A172 (cell line): ENCODE data around the gene PKLR. TPM values are rescaled to one million over a fixed set of nuclear protein-coding genes. Genes with fewer than 3 reads are reported as not detected.
"Not testable (repeated sequence)": the region's sequence is repeated elsewhere in the genome, so short reads cannot be mapped to it uniquely, and the experiment has no call there.

Source experiments
- DNase-seq: peaks from one replicate; pipeline ENCODE4 v3.0.0-alpha.2; 2015; ENCODE audit warnings: low spot score
- total RNA-seq: library from RNA; depleted of rRNA; stranded (reverse); fragments of >200 nt; shearing (Covaris generic); gene quantifications from 2 replicates; pipeline ENCODE4 v1.2.3, GENCODE V29; 2014; rRNA removed

Gene PKLR
- total RNA-seq, 1 experiment from 2014 or later, result not detected

- DNase-seq, result peak; percentile 88
Observed at GRCh38 chr1:155255243-155256007, 45.8 kb downstream of the PKLR start, which contains the start of gene ENTREP3. ENTREP3 (minus strand) TSS chr1:155255483; CDS start chr1:155254877, 606 bp downstream.

DNA sequence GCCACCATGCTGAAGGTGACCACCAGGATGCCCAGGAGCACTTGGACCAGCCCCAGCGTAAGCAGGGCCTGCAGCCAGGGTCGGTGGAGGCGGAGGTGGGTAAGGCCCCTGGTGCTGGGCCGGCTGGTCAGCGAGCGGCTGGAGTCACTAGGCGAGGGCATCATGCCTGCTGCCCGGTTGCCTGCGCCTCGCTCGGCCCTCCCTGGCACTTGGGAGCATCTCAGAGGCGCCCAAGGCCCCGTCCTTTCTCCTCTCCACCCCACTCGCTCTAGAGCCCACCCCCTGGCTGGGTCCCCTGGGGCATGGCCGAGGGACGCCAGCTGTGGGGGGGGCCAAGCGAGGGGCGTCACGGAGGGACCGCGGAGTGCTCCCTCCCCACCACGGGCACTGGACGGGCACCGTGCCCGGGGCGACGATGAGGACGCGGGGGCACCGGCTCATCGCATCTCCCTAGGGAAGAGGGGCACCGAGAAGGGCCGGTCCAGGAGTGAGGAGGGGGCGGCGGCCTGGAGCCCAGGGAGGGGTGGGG is 46.5 kb downstream of the PKLR start:
- peak; percentile 36 for DNase-seq

GRCh38 chr1:155254228-155254713 is 47.0 kb downstream of the PKLR start:
- no peak for DNase-seq

DNA sequence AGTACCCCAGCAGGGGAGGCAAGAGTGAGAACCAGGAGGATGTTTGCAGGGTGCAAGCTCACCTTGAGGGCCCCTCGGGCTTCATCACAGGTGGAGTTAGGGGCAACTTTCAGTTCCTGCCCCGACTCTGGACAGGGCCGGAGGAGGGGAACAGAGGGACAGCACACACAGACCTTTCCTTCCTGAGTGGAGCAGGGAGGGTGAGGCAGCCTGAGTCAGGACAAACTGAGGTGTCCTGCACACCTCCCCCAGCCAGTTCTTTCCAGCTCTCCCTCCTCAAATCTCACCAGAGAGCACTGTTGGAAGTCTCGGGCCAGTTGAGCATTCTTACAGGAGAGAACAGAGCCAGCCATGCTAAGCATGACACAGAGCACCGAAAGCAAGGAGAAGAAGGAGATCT is 47.4 kb downstream of the PKLR start:
- no peak for DNase-seq

GRCh38 chr1:155253208-155253607 is 48.0 kb downstream of the PKLR start:
- DNase-seq, result no peak

- no peak for DNase-seq
Observed at GRCh38 chr1:155251566-155251965, 49.7 kb downstream of the PKLR start.

GRCh38 chr1:155250633-155251449 is 50.4 kb downstream of the PKLR start:
- DNase-seq, result peak; percentile 89

- DNase-seq, result no peak
Observed at GRCh38 chr1:155250246-155250632, 51.0 kb downstream of the PKLR start.

- DNase-seq, result no peak
Observed at GRCh38 chr1:155247667-155248553, 53.3 kb downstream of the PKLR start.

- not testable (repeated sequence) for DNase-seq
Observed at GRCh38 chr1:155246796-155247195, 54.4 kb downstream of the PKLR start.

DNA sequence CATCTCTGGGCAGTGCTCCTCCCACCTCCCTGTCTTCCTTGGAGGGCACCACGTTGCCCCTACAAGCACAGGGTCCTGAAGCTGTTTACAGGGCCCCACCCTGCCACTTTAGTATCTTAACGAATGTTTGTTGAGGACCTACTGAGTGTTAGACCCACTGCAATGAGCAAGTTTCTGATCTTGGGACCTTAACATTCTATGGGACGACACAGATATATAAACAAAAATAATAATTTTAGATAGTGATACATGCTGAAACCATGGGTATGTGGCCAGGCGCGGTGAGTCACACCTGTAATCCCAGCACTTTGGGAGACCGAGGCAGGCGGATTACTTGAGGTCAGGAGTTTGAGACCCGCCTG is 56.1 kb downstream of the PKLR start:
- no peak for DNase-seq

DNA sequence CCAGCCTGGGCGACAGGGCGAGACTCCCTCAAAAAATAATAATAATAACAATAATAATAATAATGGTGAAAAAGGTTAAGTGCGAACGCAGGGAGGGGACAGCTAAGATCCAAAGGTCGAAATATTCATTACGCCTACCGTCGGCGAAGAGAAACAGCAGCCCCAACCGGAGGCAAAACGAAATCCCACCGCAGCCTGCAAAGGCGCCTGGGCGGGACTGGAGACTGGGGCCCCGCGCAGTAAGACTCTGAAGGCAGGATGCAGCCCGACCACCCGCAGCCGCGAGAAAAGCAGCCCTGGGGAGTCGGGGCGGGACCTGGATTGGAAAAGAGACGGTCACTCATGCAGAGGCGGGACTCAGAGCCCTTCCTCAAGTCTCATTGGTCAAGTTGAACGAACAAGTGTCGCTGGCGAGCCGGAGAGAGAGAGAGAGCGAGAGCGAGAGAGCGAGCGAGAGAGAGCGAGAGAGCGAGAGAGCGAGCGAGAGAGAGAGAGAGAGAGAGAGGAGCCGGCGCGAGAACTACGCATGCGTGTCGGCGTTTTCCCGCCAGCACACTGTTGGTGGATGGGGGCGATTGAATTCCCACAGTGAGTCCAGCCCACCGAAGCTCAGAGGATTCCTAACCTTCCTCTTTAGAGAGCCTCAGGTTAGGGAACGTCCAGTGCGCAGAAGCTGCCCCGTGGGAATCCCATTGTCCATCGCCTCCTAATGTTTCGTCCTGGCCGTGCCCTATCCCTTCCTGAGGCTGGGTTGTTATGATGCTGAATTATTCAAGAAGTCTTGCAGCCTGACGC is 56.7 kb downstream of the PKLR start:
- peak; percentile 100 for DNase-seq

GRCh38 chr1:155242805-155243358 is 58.4 kb downstream of the PKLR start:
- no peak for DNase-seq

DNA sequence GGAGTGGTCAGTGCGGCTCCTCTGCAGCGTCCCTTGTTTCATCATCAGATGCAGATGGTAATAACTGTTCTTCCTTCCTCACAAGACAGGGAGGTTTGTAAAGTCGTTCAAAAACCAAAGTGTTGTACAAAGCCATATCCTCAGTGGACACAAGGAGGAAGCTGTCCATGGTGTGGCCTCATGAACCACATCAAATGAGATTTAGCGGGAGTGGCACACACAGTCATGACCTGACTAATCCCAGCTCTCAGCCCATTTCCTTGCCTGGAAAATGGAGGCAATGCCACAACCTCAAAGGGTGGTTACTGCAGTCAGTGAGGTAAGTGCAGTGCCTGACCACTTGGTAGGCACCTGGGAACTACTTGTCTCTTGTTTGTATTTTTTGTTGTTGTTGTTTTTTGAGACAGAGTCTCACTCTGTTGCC is 59.4 kb downstream of the PKLR start:
- DNase-seq, result no peak

DNA sequence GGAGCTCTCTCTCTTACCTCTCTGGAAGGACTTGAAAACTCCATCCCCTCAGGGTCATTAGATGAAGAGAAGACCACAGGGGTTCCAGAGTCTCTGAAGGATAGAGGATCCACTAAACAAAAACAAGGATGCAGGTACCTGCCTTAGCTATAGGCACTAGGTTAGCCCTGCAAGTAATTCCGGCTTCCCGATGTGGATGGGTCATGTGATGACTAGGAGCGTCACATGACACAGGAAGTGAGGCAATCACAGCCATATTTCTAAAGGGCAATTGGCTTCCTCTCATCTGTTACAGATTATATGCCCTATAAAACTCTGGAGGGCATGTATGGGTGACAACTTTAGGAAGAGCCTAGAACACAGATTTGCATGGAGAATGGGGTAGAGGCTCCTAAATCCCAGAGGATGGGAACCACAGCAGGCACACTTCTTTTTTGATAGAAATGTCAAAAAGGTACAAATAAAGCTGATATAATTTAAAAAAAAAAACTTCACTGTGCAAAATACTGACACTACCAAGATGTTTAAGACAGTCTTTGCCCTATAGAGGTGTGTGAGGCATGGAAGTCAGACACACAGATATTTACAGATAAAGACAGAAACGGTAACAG is 60.1 kb downstream of the PKLR start:
- peak; percentile 92 for DNase-seq

Other genes with a start within 250 kb of the PKLR start
- 20.3 and 21.7 TPM in 2 replicates for gene EFNA4, start 237.7 kb downstream of the PKLR start, total RNA-seq
- 1.5 and 2.5 TPM in 2 replicates for gene EFNA3, start 222.6 kb downstream of the PKLR start, total RNA-seq
- 17.0 and 17.9 TPM in 2 replicates for gene EFNA1, start 173.6 kb downstream of the PKLR start, total RNA-seq
- 30.4 and 39.8 TPM in 2 replicates for gene SLC50A1, start 165.6 kb downstream of the PKLR start, total RNA-seq
- 37.4 and 116 TPM in 2 replicates for gene DPM3, start 160.9 kb downstream of the PKLR start, total RNA-seq
- 122 and 126 TPM in 2 replicates for gene KRTCAP2, start 128.1 kb downstream of the PKLR start, total RNA-seq
- gene TRIM46, start 127.6 kb downstream of the PKLR start, total RNA-seq, result 1.1 and 3.4 TPM in 2 replicates
- gene THBS3, start 93.5 kb downstream of the PKLR start, total RNA-seq, result 11.3 and 24.6 TPM in 2 replicates
- gene MTX1, start 92.7 kb downstream of the PKLR start, total RNA-seq, result 85.8 and 110 TPM in 2 replicates
- 10.7 and 11.4 TPM in 2 replicates for gene ENTREP3, start 46.0 kb downstream of the PKLR start, total RNA-seq
- 136 and 169 TPM in 2 replicates for gene SCAMP3, start 39.1 kb downstream of the PKLR start, total RNA-seq
- 13.9 and 21.6 TPM in 2 replicates for gene CLK2, start 27.9 kb downstream of the PKLR start, total RNA-seq
- gene HCN3, start 24.0 kb downstream of the PKLR start, total RNA-seq, result 0.98 and 1.0 TPM in 2 replicates
- gene FDPS, start 7.4 kb upstream of the PKLR start, total RNA-seq, result 304 and 375 TPM in 2 replicates
- 47.0 and 48.2 TPM in 2 replicates for gene RUSC1, start 19.5 kb upstream of the PKLR start, total RNA-seq